Occipital lobe (tissue), 2 donors: ENCODE measurements around the gene NAP1L4. TPM values are rescaled to one million over a fixed set of nuclear protein-coding genes. Genes with fewer than 3 reads are reported as not detected.

Source experiments
- DNase-seq: peaks from one replicate; lab custom pipeline; 2025; lab: John Stamatoyannopoulos, UW
- total RNA-seq: library from RNA; depleted of rRNA; stranded (reverse); fragments of >200 nt; gene quantifications from one replicate; pipeline ENCODE4 v1.2.3, GENCODE V29; 2014

Gene NAP1L4, protein sequence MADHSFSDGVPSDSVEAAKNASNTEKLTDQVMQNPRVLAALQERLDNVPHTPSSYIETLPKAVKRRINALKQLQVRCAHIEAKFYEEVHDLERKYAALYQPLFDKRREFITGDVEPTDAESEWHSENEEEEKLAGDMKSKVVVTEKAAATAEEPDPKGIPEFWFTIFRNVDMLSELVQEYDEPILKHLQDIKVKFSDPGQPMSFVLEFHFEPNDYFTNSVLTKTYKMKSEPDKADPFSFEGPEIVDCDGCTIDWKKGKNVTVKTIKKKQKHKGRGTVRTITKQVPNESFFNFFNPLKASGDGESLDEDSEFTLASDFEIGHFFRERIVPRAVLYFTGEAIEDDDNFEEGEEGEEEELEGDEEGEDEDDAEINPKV
- total RNA-seq, result 207 TPM

DNA sequence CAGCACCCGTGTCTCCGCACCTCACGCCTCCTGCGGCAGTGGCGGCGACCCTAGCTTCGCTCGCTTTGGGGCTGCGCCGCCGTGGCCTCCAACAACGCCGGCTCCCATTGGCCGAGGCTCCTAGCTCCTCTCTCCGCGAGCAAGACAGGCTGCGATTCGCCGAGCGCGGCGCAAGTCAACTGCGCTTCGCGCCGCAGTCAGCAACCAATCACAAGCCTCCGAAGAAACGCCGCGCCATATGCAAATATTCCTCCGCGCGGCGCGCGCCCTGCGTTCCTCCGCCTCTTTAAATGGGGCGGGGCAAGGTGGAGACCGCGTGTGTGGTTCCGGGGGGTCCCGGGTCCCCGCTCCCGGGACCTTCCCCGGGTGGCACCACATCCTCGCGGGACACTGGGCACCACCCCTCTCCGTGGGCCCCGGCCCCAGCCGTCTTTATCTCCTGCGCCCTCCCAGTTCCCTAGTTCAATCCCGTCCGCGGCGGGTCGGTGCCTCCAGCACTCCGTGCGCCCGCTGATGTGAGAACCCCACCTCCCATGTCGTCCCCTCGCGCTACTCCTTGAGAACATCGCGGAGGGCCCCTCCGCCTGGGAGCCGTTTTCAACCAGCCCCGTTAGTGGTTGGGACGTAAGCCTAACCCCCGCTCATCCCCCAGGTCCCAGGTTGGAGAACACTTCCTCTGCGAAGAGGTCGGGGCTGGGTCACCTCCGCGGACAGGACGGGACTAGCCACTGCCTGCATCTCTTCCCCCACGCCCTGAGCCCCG lies at the start of gene NAP1L4:
Gene NAP1L4 (minus strand): TSS at position 96 of the 763 bp plus-strand sequence. CDS start 13,109 bp downstream, outside the sequence.
- DNase-seq, result peak; percentile 88

DNA sequence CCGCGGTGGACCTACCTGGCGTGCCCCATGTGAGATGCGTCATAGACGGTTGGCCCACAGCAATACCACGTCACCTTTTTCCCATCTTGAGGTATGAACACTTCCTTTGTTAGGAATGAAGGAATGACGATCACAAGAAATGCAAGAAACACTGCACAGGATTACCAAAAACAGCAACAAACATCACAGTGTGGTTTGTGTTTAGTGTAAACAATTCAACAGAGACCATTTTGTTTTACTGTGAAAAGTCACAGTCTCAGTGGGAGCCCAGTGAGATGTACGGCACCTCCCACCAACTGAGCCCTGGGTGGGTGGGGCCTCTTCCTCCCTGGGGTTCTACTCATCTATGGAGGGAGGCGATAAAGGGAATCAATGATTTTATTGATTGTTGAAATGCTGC lies 48.8 kb upstream of the NAP1L4 start:
- DNase-seq, result no peak

DNA sequence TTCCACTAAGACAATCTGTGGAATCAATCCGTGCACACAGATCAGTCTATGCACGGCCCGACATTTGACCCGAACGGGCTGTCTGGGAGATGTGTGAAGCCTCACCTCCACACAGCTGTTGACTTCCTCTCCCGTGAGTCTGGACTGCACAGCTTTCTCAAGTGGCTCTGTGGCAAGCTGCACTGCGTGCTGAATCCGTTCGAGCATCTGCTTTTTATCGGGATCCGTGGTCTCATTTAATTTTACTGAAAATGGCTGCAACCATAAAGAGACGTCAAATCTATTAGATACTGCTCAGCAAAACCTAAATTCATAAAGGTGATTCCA lies 45.8 kb upstream of the NAP1L4 start:
- no peak for DNase-seq

DNA sequence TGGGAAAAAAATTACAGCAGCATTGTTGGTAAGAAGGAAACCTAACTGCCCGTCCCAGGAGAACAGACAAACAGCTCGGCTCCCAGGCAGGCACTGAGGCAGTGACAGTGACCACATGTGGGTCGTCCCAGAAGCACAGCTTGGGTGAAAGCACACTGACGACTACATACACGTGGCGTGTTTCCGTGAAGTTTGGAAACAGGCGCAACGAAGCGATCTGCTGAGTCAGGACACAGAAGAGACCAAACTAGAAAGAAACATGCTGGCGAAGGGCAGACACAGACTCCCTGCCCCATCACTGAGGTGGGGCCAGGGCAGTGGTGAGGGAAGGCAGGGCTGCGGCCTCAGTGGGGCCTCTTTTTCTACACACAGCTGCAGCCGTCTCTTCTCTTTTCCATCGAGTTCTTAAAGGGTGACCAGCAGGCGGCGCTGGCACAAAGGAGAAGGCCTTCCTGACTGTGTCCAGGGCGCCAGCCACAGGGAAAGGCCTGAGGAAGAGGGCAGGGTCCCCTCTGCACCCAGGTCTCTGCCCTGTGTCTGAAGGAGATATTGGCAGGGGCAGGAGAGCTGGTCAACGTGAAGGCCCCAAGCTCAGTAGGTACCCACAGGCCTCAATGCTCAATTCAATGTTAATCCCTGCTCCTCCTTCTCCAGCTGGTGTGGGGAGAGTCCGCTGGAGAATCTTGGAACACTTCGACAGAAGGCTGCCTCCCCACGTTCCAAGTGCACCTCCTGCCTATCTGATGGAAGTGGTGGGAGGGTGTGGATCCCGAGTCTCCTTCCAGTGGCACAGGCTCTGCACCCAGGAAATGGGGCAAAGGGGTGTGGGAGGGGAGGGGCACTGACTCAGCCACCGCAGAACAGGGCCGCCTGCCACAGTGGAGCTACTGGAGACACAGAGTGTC lies 45.2 kb upstream of the NAP1L4 start:
- DNase-seq, result peak; percentile 68

DNA sequence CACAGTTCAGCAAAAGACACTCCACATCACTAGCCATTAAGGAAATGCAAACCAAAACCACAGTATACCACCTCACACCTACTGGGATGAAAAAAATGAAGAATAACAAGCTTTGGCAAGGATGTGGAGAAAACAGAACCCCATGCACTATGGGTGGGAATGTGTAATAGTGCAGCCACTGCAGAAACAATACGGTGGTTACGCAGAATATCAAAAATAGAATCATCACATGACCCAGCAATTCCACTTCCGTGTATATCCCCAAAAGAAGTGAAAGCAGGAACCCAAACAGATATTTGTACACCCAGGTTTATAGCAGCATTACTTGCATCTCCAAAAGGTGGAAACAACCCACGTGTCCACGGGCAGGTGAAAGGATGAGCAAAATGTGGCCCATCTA lies 44.3 kb upstream of the NAP1L4 start:
- no peak for DNase-seq

DNA sequence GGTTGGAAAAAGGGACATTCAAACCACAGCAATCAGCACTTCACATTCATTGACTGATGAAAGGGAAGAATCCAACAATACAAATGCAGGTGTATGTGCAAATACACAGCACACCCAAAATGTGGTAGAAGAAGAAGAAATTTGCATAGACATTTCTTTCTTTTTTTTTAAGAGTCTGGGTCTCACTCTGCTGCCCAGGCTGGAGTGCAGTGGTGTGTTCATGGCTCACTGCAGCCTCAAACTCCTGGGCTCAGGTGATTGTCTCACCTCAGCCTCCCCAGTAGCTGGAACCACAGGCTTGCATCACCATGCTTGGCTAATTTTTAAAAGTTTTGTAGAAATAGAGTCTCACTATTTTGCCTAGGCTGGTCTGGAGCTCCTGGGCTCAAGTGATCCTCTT lies 43.2 kb upstream of the NAP1L4 start:
- DNase-seq, result no peak

DNA sequence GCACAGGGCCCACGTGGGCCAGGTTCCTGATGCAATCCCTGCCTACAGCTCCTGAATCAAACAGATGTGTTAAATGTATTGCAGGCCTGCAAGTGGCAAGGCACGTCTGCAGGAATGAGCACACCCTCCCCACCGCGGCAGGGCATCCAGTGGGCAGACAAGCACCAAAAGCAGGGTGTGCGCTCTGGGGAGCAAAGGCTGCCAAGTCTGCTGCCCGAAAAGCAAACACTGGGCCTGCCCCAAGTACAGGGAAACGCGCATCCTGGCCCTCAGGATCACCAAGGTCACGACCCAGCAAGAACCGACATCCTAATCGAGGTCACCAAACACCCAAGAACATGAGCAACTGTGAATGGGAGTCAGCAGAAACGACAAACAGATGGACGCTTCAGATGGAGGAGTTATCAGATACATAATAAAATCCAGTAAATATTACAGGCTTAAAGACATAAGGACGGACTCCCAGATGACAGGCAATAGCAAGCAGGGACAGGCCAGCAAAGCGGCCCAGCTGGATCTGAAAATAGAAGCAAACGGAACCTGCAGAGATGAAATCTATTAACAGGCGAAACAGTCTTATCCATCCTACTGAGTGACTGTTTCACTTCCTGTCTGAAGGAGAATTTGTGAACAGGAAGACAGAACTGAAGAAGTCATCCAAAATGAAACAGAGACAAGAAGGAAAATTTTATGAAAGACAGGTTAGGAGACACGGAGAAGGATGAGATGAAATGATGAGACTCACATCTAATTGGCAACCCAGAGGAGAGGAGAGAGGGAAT lies 38.4 kb upstream of the NAP1L4 start:
- DNase-seq, result no peak

DNA sequence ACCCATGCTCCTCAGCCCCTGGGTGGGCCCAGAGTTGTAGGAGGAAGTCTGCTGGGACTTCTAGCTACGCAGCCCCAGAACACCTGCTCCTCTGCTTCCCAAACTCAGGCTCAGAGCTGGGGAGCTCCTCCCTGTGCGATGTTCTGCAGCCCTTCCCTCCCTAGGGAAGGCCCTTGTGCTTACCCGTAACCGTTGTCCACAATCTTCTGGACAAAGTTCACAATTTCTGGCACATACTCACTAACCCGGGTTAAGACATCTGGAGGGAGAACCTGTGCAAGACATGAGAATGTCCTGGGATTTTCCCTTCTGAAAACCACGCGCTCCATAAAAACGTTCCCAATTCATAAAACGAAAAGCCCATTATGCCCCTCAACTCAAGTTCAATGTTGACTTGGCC lies 36.7 kb upstream of the NAP1L4 start:
- DNase-seq, result no peak

DNA sequence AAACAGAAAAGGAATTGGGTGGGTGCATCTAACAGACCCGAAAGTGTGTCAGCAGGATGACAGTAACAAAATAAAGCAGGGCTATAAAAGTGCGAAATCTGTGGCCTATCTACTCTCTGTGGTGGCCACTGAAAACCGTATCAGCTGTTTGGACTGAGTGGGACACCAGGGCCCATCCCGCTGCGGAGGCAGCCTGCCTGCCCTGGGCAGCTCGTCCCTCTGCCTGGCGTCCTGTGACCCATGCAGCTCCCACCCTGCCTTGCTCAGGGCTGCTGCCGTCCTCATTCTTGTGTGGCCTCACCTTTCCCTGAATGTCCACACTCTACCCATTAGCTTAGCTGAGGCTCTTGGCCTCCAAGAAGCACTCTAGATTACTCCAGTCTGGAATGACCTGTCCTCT lies 34.7 kb upstream of the NAP1L4 start:
- no peak for DNase-seq

DNA sequence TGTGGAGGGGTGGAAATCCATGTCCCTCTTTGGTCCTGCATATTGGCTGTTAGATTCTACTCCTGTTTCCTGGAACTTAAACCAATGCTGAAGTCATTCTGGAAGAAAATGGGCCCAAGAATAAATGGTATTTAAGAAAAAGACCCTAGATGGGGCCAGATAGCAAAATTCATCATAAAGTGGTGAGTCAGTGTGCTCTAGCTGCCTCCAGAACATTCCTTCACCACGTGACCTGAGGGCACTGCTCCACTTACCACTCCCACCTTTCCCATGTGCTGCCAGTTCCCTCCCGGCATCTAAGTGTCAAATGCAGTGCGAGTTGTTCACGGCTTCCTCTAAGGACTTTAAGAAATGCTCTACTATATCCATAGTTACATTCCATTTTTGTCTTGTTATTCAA lies 30.9 kb upstream of the NAP1L4 start:
- DNase-seq, result no peak

DNA sequence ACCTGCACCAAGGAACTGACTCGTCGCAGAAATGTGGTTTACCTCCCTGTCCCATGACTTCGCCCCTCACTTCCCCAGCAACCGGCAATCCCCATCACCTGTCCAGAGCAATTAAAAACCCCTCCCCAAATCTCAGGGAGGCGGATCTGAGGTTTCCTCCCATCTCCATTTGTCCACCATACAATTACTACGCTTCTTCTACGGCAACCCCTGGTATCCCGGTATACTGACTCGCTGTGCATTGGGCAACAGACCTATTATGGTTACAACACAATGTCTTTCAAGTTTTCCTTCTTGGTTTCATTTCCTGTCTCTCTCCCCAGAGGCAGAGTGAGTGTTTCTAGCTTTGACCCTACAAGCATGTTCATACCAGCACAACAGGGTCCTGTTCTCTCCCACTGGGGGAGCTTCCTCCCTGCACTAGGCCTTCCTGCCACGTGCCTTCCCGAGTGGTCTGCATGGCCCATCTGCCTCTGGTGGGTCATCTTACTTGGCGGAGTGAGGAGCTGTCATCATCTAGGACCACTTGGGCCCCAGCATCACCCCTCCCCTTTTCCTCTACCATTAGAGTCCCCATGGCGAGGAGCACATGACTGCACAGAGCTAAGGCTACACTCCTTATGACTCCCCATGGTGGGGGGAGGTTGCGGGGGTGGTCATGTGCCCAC lies 30.3 kb upstream of the NAP1L4 start:
- no peak for DNase-seq

DNA sequence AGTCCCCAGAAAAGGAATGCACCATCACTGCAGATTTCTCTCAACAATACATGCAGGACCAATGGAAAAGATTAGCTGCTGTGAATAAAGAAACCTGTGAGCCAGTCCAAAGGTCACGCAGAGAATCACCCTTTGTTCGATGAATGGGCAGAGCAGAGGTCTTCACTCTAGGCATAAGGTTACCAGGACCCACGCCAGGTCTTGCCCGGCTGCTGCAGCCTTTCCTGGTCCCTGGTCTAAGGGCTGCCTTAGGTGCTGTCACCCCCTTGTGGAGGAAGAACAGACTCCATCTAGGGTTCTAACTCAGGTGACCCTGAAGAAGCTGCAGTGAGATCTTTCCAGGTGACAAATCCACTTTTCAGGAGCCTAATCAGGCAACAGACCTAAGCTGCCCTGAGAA lies 29.0 kb upstream of the NAP1L4 start:
- no peak for DNase-seq

DNA sequence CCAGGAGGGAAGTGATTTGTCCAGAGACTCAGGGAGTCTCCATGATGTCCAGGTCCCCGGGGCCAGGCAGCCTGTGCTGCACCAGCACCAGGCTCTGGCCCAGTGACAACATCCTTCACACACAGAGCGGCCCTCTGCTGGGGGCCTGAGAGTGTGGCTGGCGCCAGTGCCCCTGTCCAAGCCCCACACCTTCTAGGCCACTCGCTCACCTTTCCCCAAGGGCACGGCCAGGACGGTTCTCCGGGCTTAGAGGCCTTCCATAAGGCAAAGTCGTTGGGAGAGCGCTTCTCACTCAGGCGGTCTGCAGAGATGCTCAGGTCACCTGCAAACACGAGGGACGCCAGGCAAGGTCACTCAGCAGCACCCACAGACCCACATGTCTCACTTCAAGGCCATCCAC lies 27.9 kb upstream of the NAP1L4 start:
- DNase-seq, result no peak

DNA sequence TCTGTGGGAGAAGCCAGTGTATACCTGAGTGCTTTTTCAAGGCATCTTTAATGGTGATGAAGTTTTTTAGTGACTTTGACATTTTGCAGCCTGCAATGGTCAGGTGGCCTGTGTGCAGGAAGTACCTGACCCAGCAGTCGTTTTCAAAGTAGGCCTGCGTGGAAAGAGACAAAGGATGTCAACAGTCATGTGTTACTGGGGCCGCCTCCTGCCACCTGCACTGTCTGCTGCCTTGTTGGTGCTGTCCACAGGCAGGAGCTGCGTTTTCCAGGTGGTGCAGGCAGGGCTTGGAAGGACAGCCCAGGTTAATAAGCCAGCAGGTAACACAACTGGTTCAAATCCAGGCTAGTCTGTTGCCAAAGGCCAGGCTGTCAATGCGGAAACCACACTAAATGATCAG lies 26.5 kb upstream of the NAP1L4 start:
- no peak for DNase-seq

DNA sequence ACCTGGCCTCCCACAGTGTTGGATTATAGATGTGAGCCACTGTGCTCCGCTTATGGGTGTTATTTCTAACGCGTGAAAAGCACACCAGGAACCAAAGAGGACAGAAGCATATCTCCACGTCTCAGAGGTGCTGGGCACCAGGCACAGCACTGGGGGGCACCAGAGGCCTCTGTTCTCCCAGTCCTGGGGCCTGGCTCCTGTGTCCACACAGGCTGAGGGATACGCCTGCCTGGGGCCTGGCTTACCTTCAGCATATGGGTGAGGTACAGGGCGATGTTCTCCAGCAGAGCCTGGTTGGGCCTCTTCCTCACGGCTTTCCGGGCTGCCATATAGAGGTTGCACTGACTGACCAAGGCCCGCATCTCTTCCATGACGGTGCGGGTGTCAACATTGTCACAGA lies 24.7 kb upstream of the NAP1L4 start:
- no peak for DNase-seq

DNA sequence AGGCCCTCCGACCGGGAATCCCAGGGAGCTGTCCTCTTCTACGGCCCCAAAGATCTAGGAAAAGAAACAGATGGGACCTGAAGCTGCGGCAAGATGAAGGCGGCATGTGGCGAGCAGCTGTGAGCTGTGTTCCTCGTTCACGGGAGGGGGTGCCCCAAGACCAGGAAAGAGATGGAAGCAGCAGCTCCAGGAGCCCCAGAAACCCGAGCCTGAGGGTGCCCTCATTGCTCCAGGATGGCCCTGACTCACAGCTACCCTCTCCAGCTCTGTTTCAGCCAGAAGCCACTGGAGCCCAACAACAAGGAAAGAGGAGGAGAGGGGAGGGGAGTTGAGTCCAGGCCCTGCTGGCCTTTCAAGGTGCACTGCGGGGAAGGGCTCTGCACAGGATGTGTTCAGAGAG lies 23.7 kb upstream of the NAP1L4 start:
- DNase-seq, result no peak

DNA sequence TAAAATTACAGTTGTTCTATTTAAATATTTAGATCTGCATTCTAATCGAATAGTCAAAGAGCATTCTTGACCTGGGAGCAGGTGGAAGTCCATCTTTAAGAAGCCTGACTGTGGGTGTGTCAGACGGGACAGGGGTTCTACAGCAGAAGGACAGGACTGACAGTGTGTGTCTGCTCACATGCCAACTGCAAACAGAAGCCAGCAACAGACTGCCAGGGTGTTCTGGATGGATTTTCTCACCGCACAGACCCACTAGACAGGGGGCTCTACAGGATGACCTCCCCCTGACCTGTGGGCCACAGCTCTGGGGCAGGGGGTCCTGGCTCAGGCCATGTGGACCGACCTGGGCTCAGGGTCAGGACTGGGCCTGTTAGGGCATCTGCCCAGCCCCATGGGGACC lies 22.8 kb upstream of the NAP1L4 start:
- DNase-seq, result no peak

DNA sequence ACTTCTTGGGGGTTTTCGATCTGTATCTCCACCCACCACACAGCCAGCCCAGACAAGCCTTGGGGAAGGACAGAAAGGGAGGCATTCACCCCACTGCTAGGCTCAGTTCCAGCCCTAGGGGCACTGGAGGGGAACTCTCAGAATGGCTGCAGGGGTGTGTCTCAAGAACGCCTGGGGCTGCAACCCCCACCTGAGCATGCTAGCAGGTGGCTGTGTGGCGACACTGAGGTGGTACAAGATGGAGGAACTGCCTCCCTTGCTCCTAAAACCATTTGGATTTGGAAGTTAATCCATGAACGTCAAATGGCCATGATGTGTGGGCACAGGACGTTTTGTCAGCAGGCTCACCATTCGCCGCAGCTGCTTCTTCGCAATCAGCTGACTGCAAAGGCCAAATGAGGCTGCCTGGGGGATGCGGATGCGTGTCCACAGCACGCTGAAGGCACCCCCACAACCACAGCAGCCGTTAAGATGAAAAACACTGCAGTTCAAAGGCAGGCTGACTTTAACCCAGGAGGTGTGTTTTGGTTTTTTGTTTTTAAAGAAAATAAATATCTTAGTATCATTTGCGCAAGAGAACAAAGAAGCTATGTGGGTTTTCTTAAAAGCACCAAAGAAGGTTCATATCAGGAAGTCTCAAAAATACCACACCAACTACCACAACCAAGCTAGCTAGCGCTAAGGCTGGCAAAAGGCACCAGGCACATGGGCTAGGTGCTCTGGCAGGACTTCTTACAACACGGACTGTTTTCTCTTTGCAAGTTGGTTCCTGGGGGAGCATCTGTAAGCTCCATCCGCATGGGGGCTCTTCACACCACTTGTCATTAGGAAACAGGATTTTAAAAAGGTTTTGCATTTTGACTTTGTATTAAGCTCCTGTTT lies 22.2 kb upstream of the NAP1L4 start:
- no peak for DNase-seq
